ENCODE measurements around the gene CGB2. TPM values are rescaled to one million over a fixed set of nuclear protein-coding genes. Genes with fewer than 3 reads are reported as not detected.

The CGB2 gene
- total and polyA plus RNA-seq, 2 of the 13 experiments (the other 11 are each of a cell fraction or from before 2014, with no cell fraction given) = not detected

- 77% methylated on average over 77 of the region's 93 CpGs for WGBS (ENCODE audit: low lambda C conversion rate)
- in situ Hi-C loops (cut with HindIII; ENCODE audit: extremely low pct_ligation_motif_present, low pct_unique_long_range_greater_than_20kb) (no loop called here), intact Hi-C loops (cut with micrococcal nuclease; ENCODE audit: unreplicated experiment) (no loop called here)
- Histone ChIP-seq H3K36me3 (replicated peaks in 1 of 2; ENCODE audit: control insufficient read depth in 1 of 2, insufficient read depth in 2 of 2, low read length in 2 of 2) (no peaks in the 10 kb centered on the region), H4K20me1 (ENCODE audit: insufficient read depth, low read length) (no peaks in the 10 kb centered on the region), H3K4me1 (ENCODE audit: insufficient read depth, low read length) (0 out of 2 replicates have a peak, but pooled peaks cover 4% of the 10 kb centered on the region), H3K4me3 (replicated peaks in 1 of 3; ENCODE audit: insufficient read depth in 1 of 3, low read depth in 2 of 3, low read length in 3 of 3) (no peak overlapping the region), H3K79me2 (ENCODE audit: insufficient read depth, low read length) (no peaks in the 10 kb centered on the region), H2AFZ (ENCODE audit: low read length) (no peak overlapping the region), H3K9ac (ENCODE audit: insufficient read depth, low read depth, low read length) (no peak overlapping the region), H3K9me3 (ENCODE audit: low read length) (no peaks in the 10 kb centered on the region), H3K27ac (ENCODE audit: extremely low read length, insufficient read depth, low read length) (no peak overlapping the region), H3K27me3 (ENCODE audit: control insufficient read depth in 1 of 2, insufficient read depth in 2 of 2, low read length in 2 of 2) (peaks cover 2 to 27% of the 10 kb centered on the region in 2 experiments), H3K4me2 (ENCODE audit: low read depth, low read length) (no peak overlapping the region)
- DNase-seq (ENCODE audit: low spot score) = no peak
- TF ChIP-seq DDIT3 (CRISPR knock-in tag; IDR thresholded peaks at IDR 0.05) = no peak
- 0 out of 2 replicates have a peak, but pooled peaks have one; percentile 27 for TF ChIP-seq HOXA3 (CRISPR knock-in tag; IDR thresholded peaks at IDR 0.05)
- no peak for FAIRE-seq
- no peak for ATAC-seq
- POLR2A ChIA-PET = no interaction called here
- CTCF ChIA-PET (ENCODE audit: low intra/inter-chr PET ratio, low total read pairs) = no interaction called here
- no TSS peak for BruUV-seq (replicated peaks)
These were observed 40.3 kb downstream of the CGB2 start for GRCh38 chr19:49071860-49072547.

- no peaks in the 10 kb centered on the region for H4K20me1 ChIP-seq (ENCODE audit: insufficient read depth, low read length)
- intact Hi-C loops (cut with micrococcal nuclease; ENCODE audit: unreplicated experiment) (no loop called here), in situ Hi-C loops (cut with HindIII; ENCODE audit: extremely low pct_ligation_motif_present, low pct_unique_long_range_greater_than_20kb) (no loop called here)
- H3K4me1 ChIP-seq (ENCODE audit: insufficient read depth, low read length) = no peaks in the 10 kb centered on the region
- H3K36me3 ChIP-seq (replicated peaks in 1 of 2; ENCODE audit: control insufficient read depth in 1 of 2, insufficient read depth in 2 of 2, low read length in 2 of 2) = no peaks in the 10 kb centered on the region
- H3K27ac ChIP-seq (ENCODE audit: extremely low read length, insufficient read depth, low read length) = no peak overlapping the region
- peaks cover 2 to 23% of the 10 kb centered on the region in 2 experiments for H3K27me3 ChIP-seq (ENCODE audit: control insufficient read depth in 1 of 2, insufficient read depth in 2 of 2, low read length in 2 of 2)
- no TSS peak for BruUV-seq (replicated peaks)
- H3K79me2 ChIP-seq (ENCODE audit: insufficient read depth, low read length) = no peaks in the 10 kb centered on the region
- peak; percentile 46 for FAIRE-seq
- no peaks in the 10 kb centered on the region for H3K9me3 ChIP-seq (ENCODE audit: low read length)
- H3K4me3 ChIP-seq (replicated peaks in 1 of 3; ENCODE audit: insufficient read depth in 1 of 3, low read depth in 2 of 3, low read length in 3 of 3) = no peak overlapping the region
- TF ChIP-seq ZNF296 (CRISPR knock-in tag; conservative IDR thresholded peaks at IDR 0.05) (no peak), CTCF (CRISPR knock-in tag; IDR thresholded peaks at IDR 0.05) (peak; percentile 47; the same call in 1 of the 2 replicates)
- 33% methylated on average over 15 of the region's 23 CpGs for WGBS (ENCODE audit: low lambda C conversion rate)
- CTCF ChIA-PET (ENCODE audit: low intra/inter-chr PET ratio, low total read pairs) = no interaction called here
- DNase-seq (ENCODE audit: low spot score) = peak; percentile 32
- H2AFZ ChIP-seq (ENCODE audit: low read length) = no peak overlapping the region
- POLR2A ChIA-PET = no interaction called here
- no peak overlapping the region for H3K9ac ChIP-seq (ENCODE audit: insufficient read depth, low read depth, low read length)
- no peak overlapping the region for H3K4me2 ChIP-seq (ENCODE audit: low read depth, low read length)
- peak; percentile 75 for ATAC-seq
These were observed 42.1 kb downstream of the CGB2 start for GRCh38 chr19:49073514-49074378.
